Measurements from ENCODE around the gene PEX26. TPM values are rescaled to one million over a fixed set of nuclear protein-coding genes. Genes with fewer than 3 reads are reported as not detected.

The PEX26 gene
- polyA plus RNA-seq, 1 donor from 2014 or later = 30.2 TPM

DNA sequence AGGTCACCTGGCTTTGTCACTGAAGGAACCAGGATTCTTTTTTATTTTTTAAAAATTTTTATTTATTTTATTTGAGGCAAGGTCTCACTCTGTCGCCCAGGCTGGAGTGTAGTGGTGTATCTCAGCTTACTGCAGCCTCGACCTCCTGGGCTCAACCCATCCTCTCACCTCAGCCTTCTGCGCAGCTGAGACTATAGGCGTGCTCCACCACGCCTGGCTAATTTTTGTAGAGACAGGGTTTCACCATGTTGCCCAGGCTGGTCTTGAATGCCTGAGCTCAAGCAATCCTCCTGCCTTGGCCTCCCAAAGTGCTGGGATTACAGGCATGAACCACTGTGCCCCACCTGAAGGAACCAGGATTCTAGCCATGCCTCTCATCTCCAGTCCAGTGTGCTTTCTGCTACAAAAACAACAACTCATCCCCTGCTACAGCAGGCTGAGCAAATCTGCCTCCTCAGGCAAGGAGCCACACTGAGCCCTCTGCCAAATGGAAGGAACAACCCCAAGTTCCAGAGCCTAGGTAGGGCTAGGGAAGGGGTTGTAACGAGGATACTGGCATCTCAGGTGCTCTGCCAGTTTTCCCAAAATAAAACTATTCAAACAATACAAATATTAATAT lies 2.6 kb upstream of the PEX26 start:
- TF ChIP-seq SMC3 (conservative IDR thresholded peaks at IDR 0.05; ENCODE audit: poor library complexity) (no peak), POLR2AphosphoS5 (IDR thresholded peaks at IDR 0.05) (no peak), EZH2 (IDR thresholded peaks at IDR 0.05; ENCODE audit: borderline replicate concordance, insufficient read depth, low read length, poor library complexity, severe bottlenecking) (no peak), TAF1 (IDR thresholded peaks at IDR 0.05; ENCODE audit: low read depth) (no peak), MXI1 (conservative IDR thresholded peaks at IDR 0.05; ENCODE audit: poor library complexity, severe bottlenecking) (no peak), RAD21 (conservative IDR thresholded peaks at IDR 0.05) (no peak), EP300 (conservative IDR thresholded peaks at IDR 0.05; ENCODE audit: poor library complexity, severe bottlenecking) (no peak)
- TF ChIP-seq, protein P1, sequence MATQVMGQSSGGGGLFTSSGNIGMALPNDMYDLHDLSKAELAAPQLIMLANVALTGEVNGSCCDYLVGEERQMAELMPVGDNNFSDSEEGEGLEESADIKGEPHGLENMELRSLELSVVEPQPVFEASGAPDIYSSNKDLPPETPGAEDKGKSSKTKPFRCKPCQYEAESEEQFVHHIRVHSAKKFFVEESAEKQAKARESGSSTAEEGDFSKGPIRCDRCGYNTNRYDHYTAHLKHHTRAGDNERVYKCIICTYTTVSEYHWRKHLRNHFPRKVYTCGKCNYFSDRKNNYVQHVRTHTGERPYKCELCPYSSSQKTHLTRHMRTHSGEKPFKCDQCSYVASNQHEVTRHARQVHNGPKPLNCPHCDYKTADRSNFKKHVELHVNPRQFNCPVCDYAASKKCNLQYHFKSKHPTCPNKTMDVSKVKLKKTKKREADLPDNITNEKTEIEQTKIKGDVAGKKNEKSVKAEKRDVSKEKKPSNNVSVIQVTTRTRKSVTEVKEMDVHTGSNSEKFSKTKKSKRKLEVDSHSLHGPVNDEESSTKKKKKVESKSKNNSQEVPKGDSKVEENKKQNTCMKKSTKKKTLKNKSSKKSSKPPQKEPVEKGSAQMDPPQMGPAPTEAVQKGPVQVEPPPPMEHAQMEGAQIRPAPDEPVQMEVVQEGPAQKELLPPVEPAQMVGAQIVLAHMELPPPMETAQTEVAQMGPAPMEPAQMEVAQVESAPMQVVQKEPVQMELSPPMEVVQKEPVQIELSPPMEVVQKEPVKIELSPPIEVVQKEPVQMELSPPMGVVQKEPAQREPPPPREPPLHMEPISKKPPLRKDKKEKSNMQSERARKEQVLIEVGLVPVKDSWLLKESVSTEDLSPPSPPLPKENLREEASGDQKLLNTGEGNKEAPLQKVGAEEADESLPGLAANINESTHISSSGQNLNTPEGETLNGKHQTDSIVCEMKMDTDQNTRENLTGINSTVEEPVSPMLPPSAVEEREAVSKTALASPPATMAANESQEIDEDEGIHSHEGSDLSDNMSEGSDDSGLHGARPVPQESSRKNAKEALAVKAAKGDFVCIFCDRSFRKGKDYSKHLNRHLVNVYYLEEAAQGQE (IDR thresholded peaks at IDR 0.05; ENCODE audit: borderline replicate concordance) = no peak
- TF ChIP-seq, protein P2, sequence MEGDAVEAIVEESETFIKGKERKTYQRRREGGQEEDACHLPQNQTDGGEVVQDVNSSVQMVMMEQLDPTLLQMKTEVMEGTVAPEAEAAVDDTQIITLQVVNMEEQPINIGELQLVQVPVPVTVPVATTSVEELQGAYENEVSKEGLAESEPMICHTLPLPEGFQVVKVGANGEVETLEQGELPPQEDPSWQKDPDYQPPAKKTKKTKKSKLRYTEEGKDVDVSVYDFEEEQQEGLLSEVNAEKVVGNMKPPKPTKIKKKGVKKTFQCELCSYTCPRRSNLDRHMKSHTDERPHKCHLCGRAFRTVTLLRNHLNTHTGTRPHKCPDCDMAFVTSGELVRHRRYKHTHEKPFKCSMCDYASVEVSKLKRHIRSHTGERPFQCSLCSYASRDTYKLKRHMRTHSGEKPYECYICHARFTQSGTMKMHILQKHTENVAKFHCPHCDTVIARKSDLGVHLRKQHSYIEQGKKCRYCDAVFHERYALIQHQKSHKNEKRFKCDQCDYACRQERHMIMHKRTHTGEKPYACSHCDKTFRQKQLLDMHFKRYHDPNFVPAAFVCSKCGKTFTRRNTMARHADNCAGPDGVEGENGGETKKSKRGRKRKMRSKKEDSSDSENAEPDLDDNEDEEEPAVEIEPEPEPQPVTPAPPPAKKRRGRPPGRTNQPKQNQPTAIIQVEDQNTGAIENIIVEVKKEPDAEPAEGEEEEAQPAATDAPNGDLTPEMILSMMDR (IDR thresholded peaks at IDR 0.05; ENCODE audit: poor library complexity, severe bottlenecking) = no peak
- Histone ChIP-seq H3K9me2 (ENCODE audit: insufficient read depth, low read length) (no peaks in the 10 kb centered on the region), H4K20me1 (ENCODE audit: insufficient read depth) (no peaks in the 10 kb centered on the region), H3F3A (ENCODE audit: insufficient read depth, low read length, poor library complexity, severe bottlenecking) (no peaks in the 10 kb centered on the region), H3K4me3 (ENCODE audit: low read length) (no peak overlapping the region), H3K79me2 (replicated peaks; ENCODE audit: insufficient read depth, low read length) (peaks cover 10% of the 10 kb centered on the region), H3K9me3 (ENCODE audit: low read length) (no peaks in the 10 kb centered on the region), H3K9ac (ENCODE audit: low read length) (no peak overlapping the region), H3K27ac (ENCODE audit: low read length) (no peak overlapping the region), H2AFZ (ENCODE audit: low read depth, low read length) (no peak overlapping the region), H3K36me3 (ENCODE audit: insufficient read depth, low read length) (no peaks in the 10 kb centered on the region), H3K4me2 (ENCODE audit: low read length) (no peak overlapping the region), H3K27me3 (ENCODE audit: insufficient read depth, low read depth, low read length) (no peaks in the 10 kb centered on the region)

DNA sequence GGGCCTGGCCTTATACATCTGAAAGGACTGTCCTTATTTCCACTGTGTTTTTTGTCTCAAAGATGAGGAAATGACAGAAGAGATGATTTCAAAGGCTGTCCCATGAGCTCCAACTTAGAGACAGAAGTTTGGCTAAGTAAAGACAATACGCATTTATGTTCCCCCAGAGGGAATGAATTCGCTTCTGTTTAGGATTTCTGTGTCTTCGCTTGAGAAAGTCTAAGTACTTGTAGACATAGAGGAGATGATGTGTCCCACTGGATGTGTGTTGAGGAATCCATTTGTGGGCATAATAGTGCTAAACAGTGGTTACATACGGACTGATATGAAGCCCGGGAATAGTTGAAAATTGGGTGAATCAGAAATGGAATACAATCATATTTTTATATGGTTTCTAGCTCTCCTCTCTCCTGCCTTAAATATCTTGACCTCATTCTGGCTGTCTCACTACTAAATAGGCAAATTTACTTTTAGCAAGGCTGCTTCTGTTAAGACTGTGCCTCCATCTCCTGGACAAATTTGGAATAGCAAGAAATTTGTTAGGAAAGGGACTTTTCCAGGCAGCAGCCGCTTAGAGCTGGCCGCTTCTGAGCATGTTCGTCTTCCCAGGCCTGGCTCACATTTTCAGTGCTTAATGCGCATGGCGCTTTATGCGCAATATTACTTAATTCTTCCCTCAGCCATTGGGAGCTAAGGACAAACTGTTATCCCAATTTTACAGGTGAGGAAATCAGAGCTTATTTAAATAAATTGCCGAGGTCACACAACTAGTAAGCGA lies 1.9 kb upstream of the PEX26 start:
- H4K20me1 ChIP-seq (ENCODE audit: insufficient read depth) = no peaks in the 10 kb centered on the region
- H3K79me2 ChIP-seq (replicated peaks; ENCODE audit: insufficient read depth, low read length) = peaks cover 10% of the 10 kb centered on the region
- H3K27ac ChIP-seq (ENCODE audit: low read length) = no peak overlapping the region
- H3K27me3 ChIP-seq (ENCODE audit: insufficient read depth, low read depth, low read length) = no peaks in the 10 kb centered on the region
- no peak overlapping the region for H2AFZ ChIP-seq (ENCODE audit: low read depth, low read length)
- H3K9ac ChIP-seq (ENCODE audit: low read length) = no peak overlapping the region
- no peaks in the 10 kb centered on the region for H3F3A ChIP-seq (ENCODE audit: insufficient read depth, low read length, poor library complexity, severe bottlenecking)
- no peak for TF ChIP-seq EZH2 (IDR thresholded peaks at IDR 0.05; ENCODE audit: borderline replicate concordance, insufficient read depth, low read length, poor library complexity, severe bottlenecking)
- TF ChIP-seq POLR2AphosphoS5 (IDR thresholded peaks at IDR 0.05) = no peak
- peak; percentile 35 for TF ChIP-seq MXI1 (conservative IDR thresholded peaks at IDR 0.05; ENCODE audit: poor library complexity, severe bottlenecking)
- TF ChIP-seq, protein P2 (IDR thresholded peaks at IDR 0.05; ENCODE audit: poor library complexity, severe bottlenecking) = peak; percentile 96
- TF ChIP-seq EP300 (conservative IDR thresholded peaks at IDR 0.05; ENCODE audit: poor library complexity, severe bottlenecking) = no peak
- no peak for TF ChIP-seq TAF1 (IDR thresholded peaks at IDR 0.05; ENCODE audit: low read depth)
- TF ChIP-seq, protein P1 (IDR thresholded peaks at IDR 0.05; ENCODE audit: borderline replicate concordance) = no peak
- peak; percentile 98 for TF ChIP-seq RAD21 (conservative IDR thresholded peaks at IDR 0.05)
- peak; percentile 98 for TF ChIP-seq SMC3 (conservative IDR thresholded peaks at IDR 0.05; ENCODE audit: poor library complexity)
- H3K4me2 ChIP-seq (ENCODE audit: low read length) = no peak overlapping the region
- H3K36me3 ChIP-seq (ENCODE audit: insufficient read depth, low read length) = no peaks in the 10 kb centered on the region
- peak overlapping the region; percentile 13 for H3K4me3 ChIP-seq (ENCODE audit: low read length)
- no peaks in the 10 kb centered on the region for H3K9me3 ChIP-seq (ENCODE audit: low read length)
- no peaks in the 10 kb centered on the region for H3K9me2 ChIP-seq (ENCODE audit: insufficient read depth, low read length)

All from neural cell (in vitro differentiated cells).